ENCODE results near the gene GMPS.

The GMPS gene

DNA sequence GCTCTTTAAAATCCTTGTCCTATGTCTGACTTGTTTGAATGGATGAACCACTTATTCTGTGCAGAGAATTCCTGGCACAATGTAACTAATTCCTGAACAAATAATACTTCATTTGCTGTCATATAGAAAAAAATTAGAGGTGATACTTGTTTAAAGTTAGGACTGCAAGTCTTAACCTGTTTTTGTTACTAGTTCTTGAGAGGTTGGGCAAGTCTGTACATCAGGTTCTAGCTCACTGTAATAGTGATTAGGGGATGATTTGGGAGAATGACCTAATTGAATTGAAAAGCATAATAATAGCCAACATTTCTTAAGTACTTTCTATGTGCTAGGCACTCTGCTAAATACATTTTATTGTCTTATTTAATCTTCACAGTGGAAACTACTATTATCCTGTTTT lies 49.3 kb downstream of the GMPS start:
- TF ChIP-seq CTCF (IDR thresholded peaks at IDR 0.05; ENCODE audit: extremely low read depth, missing control alignments), result no peak

DNA sequence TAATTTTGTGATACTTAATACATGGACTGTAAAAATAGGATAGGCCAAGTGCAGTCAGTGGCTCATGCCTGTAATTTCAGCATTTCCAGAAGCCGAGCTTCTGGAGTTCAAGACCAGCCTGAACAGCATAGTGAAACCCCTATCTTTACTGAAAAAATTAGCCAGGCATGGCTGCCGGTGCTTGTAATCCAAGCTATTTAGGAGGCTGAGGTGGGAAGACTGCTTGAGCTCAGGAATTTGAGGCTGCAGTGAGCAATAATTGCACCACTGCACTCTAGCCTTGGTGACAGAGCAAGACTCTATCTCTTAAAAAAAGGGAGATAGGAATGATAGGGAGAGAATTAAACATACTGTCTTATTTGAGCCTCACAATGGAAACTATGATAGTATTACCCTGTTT lies 51.0 kb downstream of the GMPS start:
- DNase-seq (ENCODE audit: low spot score), result no peak
- TF ChIP-seq CTCF (IDR thresholded peaks at IDR 0.05; ENCODE audit: extremely low read depth, missing control alignments), result no peak

More for the DNA sequence above, 49.3 kb downstream of the GMPS start:
- no peak for DNase-seq (ENCODE audit: low spot score)

GRCh38 chr3:155934230-155934629 lies 63.8 kb downstream of the GMPS start:
- no peak for DNase-seq (ENCODE audit: low spot score)
- TF ChIP-seq CTCF (IDR thresholded peaks at IDR 0.05; ENCODE audit: extremely low read depth, missing control alignments), result no peak

DNA sequence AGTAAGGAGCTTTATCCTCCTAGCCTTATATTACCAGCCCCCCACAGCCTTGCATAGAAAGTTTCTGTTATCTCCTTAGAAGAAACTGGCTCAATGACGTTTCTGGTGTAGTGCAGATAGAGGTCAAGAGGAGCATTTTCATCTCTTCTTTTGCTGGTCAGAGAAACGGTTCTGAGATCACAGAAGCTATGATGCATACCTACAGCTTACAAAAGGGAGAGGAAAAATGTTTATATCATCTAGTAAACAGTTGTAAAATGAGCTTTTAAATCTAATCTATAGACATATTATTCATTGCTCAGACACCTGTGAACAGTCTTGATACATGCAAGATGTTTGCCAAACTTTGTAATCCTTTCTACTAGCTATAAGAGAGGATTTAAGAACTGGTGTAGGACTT lies 68.0 kb downstream of the GMPS start:
- TF ChIP-seq CTCF (IDR thresholded peaks at IDR 0.05; ENCODE audit: extremely low read depth, missing control alignments), result no peak
- no peak for DNase-seq (ENCODE audit: low spot score)

DNA sequence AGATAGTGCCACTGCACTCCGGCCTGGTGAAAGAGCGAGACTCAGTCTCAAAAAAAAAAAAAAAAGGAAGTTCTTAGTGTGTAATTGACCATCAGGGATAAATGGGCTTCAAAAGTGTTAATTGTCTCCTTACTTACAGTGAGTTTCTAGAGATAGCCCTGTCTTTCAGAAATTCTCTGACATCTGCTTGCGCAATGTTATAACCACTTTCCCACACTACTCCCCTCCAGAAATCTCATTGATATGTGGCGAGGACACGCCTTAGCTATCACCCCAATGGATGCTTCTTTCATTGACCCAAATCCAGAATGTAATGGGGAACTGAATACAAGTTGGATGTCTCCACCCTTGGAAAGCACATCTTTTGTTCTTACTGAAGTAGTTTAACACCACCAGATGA lies 70.9 kb downstream of the GMPS start:
- no peak for DNase-seq (ENCODE audit: low spot score)
- TF ChIP-seq CTCF (IDR thresholded peaks at IDR 0.05; ENCODE audit: extremely low read depth, missing control alignments), result no peak

DNA sequence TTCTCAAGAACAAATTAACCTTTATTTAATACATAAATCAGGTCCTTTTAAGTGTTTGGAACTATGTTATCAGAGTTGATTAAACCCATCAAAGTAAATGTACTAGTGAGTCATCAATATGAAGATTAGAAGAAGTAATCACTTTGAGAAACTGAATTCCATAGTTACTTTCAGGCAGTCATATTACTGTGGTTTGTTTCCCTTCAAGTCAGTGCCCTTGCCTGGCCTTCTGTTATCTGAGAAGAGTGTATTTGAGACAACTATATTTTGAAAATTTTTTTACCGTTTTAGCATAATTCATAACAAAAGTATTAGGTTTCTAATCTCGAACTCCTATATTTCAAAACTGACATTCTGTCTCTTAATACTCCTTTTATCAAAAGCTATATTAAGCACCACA lies 73.6 kb downstream of the GMPS start:
- no peak for TF ChIP-seq CTCF (IDR thresholded peaks at IDR 0.05; ENCODE audit: extremely low read depth, missing control alignments)
- no peak for DNase-seq (ENCODE audit: low spot score)

DNA sequence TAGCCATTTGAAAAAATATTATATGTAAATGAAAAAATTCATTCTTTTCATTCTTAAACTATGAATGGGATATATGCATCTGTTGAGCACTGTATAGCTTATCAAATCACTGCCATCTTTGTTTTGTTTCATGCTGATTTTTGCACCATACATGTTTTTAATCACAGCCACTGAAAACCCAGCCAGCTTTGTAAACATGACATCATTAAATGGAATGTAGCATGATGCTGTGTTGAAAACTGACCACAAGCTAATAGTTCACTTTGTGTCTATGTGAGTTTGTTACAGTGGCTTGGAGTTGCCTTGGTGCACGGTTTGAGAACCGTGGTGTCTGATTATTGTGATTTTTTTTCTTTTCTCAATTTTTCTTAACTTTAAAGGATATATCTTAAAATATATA lies 75.7 kb downstream of the GMPS start:
- TF ChIP-seq CTCF (IDR thresholded peaks at IDR 0.05; ENCODE audit: extremely low read depth, missing control alignments), result no peak
- DNase-seq (ENCODE audit: low spot score), result no peak
